Activated CD4-positive, alpha-beta T cell treated with anti-CD3 and anti-CD28 coated beads, Interleukin-2, Interleukin-4, amounts not matched to agents 100 ng/mL and 50 ng/mL, durations not matched to agents 16 hours and 8 hours (primary cell): ENCODE results near the gene CACNA1B.

Experiments used
- DNase-seq: peaks from one replicate; pipeline ENCODE4 v3.0.0-alpha.2; 2020; ENCODE audit warnings: low spot score

CACNA1B gene

DNA sequence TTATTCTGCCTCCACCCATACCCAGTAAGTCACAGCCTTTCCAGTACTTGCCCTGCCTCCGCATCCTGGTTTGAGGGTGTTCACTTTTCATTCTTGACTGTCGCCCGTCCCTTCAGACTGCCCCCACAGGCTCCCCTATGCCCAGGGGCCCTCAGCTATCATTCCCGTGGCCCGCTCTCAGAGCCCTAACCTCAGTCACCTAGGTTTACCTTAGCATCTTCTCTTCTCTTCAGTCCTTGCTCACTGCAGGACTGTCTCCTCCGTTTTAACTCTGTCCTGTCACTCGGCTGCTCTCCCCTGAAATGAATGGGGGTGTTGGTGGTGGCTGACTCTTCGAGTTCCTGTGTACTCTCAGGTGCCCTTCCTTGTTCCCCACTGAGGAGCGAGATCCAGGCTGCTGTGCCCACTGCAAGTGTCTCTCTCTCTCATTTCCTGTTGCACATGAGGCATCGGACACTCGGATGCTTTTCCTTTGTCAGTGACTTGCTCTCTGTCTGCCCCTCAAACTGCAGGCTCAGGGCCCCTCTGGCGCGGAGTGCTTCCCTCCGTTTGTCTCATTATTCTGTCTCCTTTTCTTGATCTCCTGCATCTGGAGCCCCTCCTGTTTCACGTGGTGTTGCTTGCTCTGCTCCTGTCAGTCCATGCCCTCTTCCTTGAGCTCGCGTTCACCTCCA, 89.8 kb downstream of the CACNA1B start:
- DNase-seq = no peak

- no peak for DNase-seq
These were observed 90.7 kb downstream of the CACNA1B start for GRCh38 chr9:137968235-137968634.

DNA sequence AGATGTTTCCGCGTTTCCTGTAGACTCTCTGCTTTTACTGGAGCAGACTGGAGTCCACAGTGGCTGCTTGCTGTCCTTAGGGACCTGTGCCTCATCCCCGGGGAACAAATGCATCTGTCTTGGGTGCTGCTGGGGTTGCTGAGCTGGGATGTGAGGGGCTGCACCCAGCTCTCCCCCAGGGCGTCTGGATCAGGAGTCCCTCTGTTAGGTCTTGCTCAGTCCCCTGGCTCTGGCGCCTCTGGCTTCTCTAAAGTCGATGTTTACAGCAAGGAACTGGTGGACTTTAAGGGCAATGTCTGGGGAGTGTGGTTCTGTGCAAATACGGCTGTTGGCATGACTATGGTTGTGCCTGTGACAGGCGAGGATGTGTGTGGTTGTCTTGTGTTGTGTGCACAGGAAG, 91.4 kb downstream of the CACNA1B start:
- no peak for DNase-seq

- DNase-seq = no peak
These were observed 92.1 kb downstream of the CACNA1B start for GRCh38 chr9:137969685-137970084.

DNA sequence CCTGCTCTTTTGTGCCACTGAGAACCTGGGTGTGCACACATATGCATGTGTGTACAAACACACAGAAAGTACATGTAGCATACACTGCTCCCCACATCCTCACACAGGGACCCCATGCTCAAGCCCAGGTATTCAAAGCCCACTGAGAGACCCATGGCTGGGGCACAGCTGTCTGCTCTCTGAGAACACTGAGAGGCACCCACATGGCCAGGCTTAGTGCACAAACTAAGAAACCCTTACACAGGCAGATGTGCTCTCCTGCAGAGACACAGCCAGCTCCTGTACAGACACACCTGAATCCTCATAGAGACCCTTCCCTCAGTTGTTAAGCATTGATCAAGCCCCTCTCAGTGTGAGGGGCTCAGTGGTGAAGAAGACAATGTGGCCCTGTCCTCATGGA, 92.5 kb downstream of the CACNA1B start:
- no peak for DNase-seq

DNA sequence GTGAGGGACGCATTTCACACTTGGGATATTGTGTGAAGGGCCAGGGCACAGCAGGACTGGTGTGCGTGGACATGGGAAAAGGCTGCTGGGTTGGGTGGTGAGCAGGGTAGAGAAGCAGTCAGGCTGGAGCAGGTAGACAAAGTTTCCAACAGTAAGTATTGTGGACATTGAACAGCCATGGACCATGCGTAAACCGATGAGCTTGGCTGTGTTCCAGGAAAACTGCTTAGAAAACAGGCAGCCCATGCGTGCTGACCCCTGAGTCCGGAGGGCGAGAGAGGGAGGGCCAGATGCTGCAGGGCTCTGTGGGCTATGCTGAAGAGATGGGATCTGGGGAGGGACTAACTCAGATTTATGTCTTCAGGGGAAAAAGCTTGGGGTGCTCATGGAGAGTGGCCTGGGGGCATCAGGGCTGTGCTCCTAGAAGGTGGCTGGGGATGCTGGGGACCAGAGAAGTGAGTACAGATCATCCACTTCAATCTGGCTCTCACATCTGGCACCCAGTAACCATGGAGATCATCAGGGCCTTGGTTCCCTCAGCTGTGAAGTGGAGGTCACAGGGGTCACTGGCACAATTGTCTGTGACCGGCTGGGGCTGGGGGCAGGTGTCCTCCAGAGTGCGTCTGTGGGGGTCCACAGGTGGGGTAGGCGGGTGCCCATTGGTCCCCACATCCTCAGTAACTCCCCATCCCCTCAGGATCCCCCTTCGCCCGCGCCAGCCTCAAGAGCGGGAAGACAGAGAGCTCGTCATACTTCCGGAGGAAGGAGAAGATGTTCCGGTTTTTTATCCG, 93.3 kb downstream of the CACNA1B start:
- no peak for DNase-seq

DNA sequence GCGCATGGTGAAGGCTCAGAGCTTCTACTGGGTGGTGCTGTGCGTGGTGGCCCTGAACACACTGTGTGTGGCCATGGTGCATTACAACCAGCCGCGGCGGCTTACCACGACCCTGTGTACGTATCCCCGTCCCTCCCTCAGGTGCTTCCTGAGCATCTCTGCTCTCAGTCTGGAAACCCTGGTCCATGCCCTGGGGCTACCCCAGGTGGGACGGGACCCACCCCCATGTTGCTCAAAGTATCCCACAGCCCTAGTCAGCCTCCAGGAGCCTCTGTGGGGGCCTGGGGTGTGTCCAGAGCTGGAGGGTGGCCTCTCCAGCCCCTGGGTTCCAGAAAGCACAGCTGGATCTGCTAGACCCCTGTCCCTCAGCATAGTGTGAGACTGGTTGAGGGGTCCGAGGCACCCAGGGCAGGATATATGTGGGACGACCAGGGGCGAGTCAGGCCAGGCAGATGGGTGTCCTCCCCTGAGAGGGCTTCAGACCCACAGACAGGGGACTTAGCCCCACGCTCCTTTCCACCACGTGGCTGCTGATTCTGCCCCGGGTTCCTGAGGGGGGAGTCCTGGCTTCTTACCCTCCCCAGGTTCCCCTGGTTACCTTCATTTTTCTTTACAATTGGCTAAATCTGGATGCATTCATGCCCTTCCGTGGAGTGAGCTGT, 94.0 kb downstream of the CACNA1B start:
- no peak for DNase-seq

- no peak for DNase-seq
These were observed 94.9 kb downstream of the CACNA1B start for GRCh38 chr9:137972355-137972987.

- no peak for DNase-seq
These were observed 95.4 kb downstream of the CACNA1B start for GRCh38 chr9:137972988-137973470.

- no peak for DNase-seq
These were observed 96.3 kb downstream of the CACNA1B start for GRCh38 chr9:137973829-137974416.

- no peak for DNase-seq
These were observed 97.4 kb downstream of the CACNA1B start for GRCh38 chr9:137974746-137975526.

GRCh38 chr9:137975527-137975913, 97.9 kb downstream of the CACNA1B start:
- DNase-seq = no peak

DNA sequence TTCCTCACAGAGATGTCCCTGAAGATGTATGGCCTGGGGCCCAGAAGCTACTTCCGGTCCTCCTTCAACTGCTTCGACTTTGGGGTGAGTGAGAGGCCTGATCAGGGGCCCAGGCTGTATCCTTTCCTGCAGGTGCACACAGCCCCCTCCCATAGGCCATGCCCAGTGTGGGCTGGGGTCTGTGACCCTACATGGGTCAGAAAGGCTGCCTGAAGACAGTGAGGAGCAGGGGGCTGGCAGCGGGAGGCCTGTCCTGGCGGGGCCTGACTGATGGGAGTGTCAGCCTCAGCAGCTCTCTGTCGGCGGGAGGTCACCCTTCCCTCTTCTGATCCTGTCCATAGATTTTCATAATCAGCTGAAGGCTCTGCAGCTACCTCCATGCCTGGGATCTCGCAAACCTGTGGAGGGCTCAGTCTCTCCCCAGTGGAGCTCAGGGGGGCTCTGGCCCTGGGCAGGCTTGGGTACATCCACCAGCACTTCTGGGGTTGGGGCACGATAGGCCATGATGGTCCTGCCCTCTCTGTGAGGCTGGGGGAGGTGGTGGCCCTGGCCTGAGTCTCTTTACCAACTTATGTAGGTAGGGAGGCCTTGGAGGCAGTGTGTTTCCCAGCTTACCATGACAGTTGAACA, 98.5 kb downstream of the CACNA1B start:
- no peak for DNase-seq

- no peak for DNase-seq
These were observed 100.1 kb downstream of the CACNA1B start for GRCh38 chr9:137977571-137978261.

DNA sequence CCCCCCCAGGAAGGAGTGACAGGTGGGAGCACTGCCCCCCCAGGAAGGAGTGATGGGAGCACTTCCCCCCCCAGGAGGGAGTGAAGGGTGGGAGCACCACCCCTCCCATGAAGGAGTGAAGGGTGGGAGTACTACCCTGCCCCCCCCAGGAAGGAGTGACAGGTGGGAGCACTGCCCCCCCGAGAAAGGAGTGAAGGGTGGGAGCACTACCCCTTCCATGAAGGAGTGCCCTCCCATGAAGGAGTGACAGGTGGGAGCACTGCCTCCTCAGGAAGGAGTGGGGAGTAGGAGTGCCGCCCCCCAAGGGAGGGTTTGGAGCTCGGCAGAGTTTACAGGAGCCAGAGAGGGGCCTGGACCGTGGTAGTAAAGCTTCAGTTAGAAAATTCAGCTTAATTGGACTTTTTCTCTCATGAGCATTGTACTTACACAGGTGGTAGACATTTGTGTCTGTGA, 100.7 kb downstream of the CACNA1B start:
- no peak for DNase-seq

GRCh38 chr9:137982200-137982599, 104.6 kb downstream of the CACNA1B start:
- DNase-seq = no peak

GRCh38 chr9:137984005-137984404, 106.4 kb downstream of the CACNA1B start:
- DNase-seq = no peak

GRCh38 chr9:137984520-137985257, 107.1 kb downstream of the CACNA1B start:
- DNase-seq = no peak

DNA sequence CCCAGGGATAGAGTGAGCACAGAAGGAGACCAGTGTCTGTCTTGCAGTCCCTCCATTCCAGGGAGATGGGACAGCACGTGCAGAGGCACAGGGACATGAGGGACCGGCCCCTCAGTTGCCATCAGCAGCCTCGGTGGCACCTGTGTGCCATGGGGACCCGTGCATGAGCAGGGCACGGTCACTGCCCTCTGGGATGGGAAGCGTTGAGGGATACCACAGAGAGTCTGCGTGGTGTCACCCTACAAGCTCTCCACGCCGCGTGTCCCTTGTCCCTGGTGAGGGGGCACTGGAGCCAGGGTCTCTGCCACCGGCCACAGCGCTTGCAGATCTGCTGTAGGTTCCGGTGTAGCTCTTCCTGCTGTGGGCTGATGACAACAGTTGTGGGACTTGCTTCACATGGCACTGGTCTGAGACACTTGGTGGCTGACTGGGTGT, 108.1 kb downstream of the CACNA1B start:
- no peak for DNase-seq
